ENCODE data around the gene CAPG.

DNA sequence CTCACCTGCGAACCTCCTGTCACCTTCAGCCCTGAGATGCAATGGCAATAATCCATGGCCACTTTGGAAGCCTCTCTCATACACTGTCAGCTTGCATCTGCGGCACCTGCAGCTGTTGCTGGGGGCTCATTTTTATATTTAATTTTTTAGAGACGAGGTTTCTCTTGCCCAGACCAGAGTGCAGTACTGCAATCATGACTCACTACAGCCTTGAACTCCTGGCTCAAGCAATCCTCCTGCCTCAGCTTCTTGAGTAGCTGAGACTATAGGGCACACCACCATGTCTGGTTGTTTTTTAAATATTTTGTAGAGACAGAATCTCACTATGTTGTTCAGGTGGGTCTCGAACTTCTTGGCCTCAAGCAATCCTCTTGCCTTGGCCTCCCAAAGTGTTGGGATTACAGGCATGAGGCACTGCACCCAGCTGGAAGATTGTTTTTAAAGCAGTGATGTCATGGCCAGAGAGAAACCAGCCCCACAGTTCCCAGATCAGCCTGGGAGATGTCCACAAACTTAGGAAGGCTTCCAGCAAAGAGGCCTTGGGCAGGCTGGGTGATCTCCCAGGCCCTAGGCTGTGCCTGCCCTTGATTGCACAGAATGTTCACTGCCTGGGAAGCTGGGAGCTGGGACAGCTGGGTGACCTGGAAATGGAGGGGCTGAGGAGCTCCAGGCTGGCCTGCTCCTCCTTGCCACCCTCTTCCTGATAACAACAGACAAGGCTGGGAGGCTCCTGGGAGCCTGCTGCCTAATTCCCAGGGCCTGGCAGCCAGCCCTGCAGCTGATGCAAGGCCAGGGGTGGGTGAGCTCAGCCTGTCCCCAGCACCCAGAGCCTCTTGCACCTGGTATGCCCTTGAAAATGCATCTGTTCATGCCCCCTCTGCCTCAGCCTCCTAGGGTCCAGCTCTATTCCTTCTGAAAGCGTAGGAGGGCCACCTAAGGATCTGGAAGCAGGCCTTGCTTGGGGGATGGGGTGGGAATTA is 35.4 kb upstream of the CAPG start:
- TF ChIP-seq, protein P1, sequence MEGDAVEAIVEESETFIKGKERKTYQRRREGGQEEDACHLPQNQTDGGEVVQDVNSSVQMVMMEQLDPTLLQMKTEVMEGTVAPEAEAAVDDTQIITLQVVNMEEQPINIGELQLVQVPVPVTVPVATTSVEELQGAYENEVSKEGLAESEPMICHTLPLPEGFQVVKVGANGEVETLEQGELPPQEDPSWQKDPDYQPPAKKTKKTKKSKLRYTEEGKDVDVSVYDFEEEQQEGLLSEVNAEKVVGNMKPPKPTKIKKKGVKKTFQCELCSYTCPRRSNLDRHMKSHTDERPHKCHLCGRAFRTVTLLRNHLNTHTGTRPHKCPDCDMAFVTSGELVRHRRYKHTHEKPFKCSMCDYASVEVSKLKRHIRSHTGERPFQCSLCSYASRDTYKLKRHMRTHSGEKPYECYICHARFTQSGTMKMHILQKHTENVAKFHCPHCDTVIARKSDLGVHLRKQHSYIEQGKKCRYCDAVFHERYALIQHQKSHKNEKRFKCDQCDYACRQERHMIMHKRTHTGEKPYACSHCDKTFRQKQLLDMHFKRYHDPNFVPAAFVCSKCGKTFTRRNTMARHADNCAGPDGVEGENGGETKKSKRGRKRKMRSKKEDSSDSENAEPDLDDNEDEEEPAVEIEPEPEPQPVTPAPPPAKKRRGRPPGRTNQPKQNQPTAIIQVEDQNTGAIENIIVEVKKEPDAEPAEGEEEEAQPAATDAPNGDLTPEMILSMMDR (IDR thresholded peaks at IDR 0.05) = no peak
- TF ChIP-seq POLR2A (IDR thresholded peaks at IDR 0.05) (no peak), POLR2AphosphoS5 (IDR thresholded peaks at IDR 0.05) (no peak)
